Endodermal cell (in vitro differentiated cells): Measurements from ENCODE around the gene GPR39. TPM values are rescaled to one million over a fixed set of nuclear protein-coding genes. Genes with fewer than 3 reads are reported as not detected.

ENCODE experiments used
- DNase-seq: peaks from one replicate; pipeline ENCODE4 v3.0.0-alpha.2; 2017
- H3K27ac ChIP-seq: 2 replicates; pipeline ENCODE4 v1.5.1; 2013; ENCODE audit warnings: mild to moderate bottlenecking, low read depth, low read length, moderate library complexity
- H3K27me3 ChIP-seq: 2 replicates; pipeline ENCODE4 v1.6.1; 2013; ENCODE audit warnings: mild to moderate bottlenecking, low read length, moderate library complexity; ENCODE audit not compliant: insufficient read depth, control insufficient read depth, poor library complexity, severe bottlenecking
- H3K36me3 ChIP-seq: 2 replicates; pipeline ENCODE4 v1.7.0; 2013; ENCODE audit warnings: mild to moderate bottlenecking, low read length, moderate library complexity; ENCODE audit not compliant: control insufficient read depth, insufficient read depth
- H3K4me1 ChIP-seq: one replicate; pipeline ENCODE4 v1.7.0; 2013; ENCODE audit warnings: low read length; ENCODE audit not compliant: control insufficient read depth, insufficient read depth
- H3K4me3 ChIP-seq: 2 replicates; pipeline ENCODE4 v1.5.1; 2013; ENCODE audit warnings: mild to moderate bottlenecking, low read length, moderate library complexity
- H3K9ac ChIP-seq: 2 replicates; pipeline ENCODE4 v1.6.1; 2013; ENCODE audit warnings: mild to moderate bottlenecking, low read length, moderate library complexity; ENCODE audit not compliant: poor library complexity, severe bottlenecking; ENCODE audit errors: extremely low read depth
- H3K9me3 ChIP-seq: 2 replicates; pipeline ENCODE4 v1.6.1; 2013; ENCODE audit warnings: mild to moderate bottlenecking, low read length, moderate library complexity; ENCODE audit not compliant: control insufficient read depth
- H3K27ac Mint-ChIP-seq: 2 replicates; pipeline ENCODE4 v1.8.0; 2020; ENCODE audit warnings: mixed read lengths
- H3K27me3 Mint-ChIP-seq: 2 replicates; pipeline ENCODE4 v1.8.0; 2021; ENCODE audit warnings: mild to moderate bottlenecking, mixed read lengths; ENCODE audit not compliant: insufficient read depth
- H3K36me3 Mint-ChIP-seq: 2 replicates; pipeline ENCODE4 v1.8.0; 2020; ENCODE audit warnings: low read depth, mixed read lengths
- H3K4me1 Mint-ChIP-seq: 2 replicates; pipeline ENCODE4 v1.8.0; 2020; ENCODE audit warnings: mixed read lengths
- H3K4me3 Mint-ChIP-seq: 2 replicates; pipeline ENCODE4 v1.8.0; 2020; ENCODE audit warnings: mild to moderate bottlenecking, moderate library complexity, mixed read lengths
- H3K9me3 Mint-ChIP-seq: 2 replicates; pipeline ENCODE4 v1.8.0; 2020; ENCODE audit warnings: mild to moderate bottlenecking, mixed read lengths
- WGBS, 2 experiments: methylation state at CpG; one replicate each; pipeline versions ENCODE4 v1.1.5 to v1.1.7; 2013; ENCODE audit warnings: missing lambda C conversion rate in 2 of 2, mixed read lengths in 1 of 2; ENCODE audit not compliant: insufficient coverage in 1 of 2, insufficient read length in 1 of 2; 5-methylcytosine and 5-hydroxymethylcytosine counted together
- total RNA-seq, 2 donors: library from RNA; stranded (reverse); fragmentation: NEBNext Ultra II Directional in 1 of 2; extraction: Animal tissue kit (Norgen Biotek cat#: 25700) in 1 of 2; gene quantifications; 2 replicates in 1 of 2; 3 replicates in 1 of 2; pipeline ENCODE4 v1.2.1, GENCODE V29; 2021
- TF ChIP-seq, protein P1 (sequence below): fragments of 200-600 bp; sonication (generic); conservative IDR thresholded peaks from 2 replicates; pipeline ENCODE4 v1.5.0; 2021; ENCODE audit warnings: antibody characterized with exemption, mild to moderate bottlenecking

Gene GPR39
- total RNA-seq, 2 donors from 2014 or later: 9.4 to 14.6 TPM

DNA sequence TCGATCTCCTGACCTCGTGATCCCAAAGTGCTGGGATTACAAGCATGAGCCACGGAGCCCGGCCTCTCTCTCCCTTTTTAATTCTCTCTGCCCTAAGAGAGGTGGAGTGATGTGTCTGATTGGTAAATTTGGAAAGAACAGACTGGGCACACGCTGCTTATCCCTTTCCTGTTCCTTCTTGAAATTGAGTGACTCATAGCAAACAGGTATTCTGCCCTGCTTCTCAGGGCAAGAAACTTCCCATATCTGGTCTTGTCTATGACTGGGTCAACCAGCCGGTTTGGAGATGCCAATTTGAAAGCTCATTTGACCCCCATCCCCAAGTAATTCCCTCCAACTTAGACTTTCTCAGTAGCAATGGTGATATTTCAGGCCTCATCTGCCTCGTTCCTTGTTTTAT lies 238.4 kb downstream of the GPR39 start:
- no peaks in the 10 kb centered on the region for H3K9me3 Mint-ChIP-seq
- H3K27ac Mint-ChIP-seq: no peak overlapping the region
- TF ChIP-seq, protein P1, sequence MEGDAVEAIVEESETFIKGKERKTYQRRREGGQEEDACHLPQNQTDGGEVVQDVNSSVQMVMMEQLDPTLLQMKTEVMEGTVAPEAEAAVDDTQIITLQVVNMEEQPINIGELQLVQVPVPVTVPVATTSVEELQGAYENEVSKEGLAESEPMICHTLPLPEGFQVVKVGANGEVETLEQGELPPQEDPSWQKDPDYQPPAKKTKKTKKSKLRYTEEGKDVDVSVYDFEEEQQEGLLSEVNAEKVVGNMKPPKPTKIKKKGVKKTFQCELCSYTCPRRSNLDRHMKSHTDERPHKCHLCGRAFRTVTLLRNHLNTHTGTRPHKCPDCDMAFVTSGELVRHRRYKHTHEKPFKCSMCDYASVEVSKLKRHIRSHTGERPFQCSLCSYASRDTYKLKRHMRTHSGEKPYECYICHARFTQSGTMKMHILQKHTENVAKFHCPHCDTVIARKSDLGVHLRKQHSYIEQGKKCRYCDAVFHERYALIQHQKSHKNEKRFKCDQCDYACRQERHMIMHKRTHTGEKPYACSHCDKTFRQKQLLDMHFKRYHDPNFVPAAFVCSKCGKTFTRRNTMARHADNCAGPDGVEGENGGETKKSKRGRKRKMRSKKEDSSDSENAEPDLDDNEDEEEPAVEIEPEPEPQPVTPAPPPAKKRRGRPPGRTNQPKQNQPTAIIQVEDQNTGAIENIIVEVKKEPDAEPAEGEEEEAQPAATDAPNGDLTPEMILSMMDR: no peak
- DNase-seq: no peak
- H3K27ac ChIP-seq: no peak overlapping the region
- H3K4me1 Mint-ChIP-seq: peaks cover 18% of the 10 kb centered on the region
- WGBS, 2 experiments: 86 to 95% methylated on average over 4 to 7 of the region's 7 CpGs
- H3K36me3 ChIP-seq: peaks cover 8% of the 10 kb centered on the region
- H3K27me3 ChIP-seq: peaks cover 32% of the 10 kb centered on the region
- no peaks in the 10 kb centered on the region for H3K4me1 ChIP-seq
- H3K36me3 Mint-ChIP-seq: no peaks in the 10 kb centered on the region
- H3K27me3 Mint-ChIP-seq: peaks cover 40% of the 10 kb centered on the region
- no peak overlapping the region for H3K9ac ChIP-seq
- H3K9me3 ChIP-seq: no peaks in the 10 kb centered on the region
- no peak overlapping the region for H3K4me3 Mint-ChIP-seq
- H3K4me3 ChIP-seq: no peak overlapping the region

DNA sequence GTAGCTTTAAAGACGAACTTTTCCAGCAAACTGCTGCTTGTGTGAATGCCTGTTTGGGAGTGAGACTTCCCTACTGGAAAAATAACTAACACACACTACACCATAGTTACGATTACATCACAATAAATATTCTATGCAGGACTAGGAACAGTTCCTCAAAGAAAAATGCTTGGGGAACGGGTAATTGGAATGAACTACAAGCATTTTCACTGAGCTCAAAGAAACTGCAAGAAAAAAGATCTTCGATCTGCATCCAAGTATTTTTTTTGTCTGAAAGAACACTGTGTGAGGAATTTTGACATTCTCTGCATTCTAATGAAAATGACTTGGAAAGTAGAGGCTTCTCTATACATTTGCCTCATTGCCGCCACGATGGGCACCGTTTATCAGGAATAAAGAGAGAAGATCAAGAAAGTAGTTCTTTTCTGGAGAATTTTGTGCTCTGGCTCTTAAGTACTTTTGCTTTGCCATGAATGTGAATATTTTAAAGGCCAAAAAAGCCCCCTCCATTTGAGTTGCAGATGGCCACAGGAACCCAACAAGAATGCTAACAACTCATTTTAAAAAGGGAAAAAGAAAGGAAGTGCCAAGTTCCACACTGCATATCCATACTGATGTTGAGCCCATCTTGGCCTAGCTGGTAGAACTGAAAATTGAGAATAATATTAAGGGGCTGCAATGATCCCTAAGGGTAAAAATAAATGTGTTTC lies 239.8 kb downstream of the GPR39 start:
- H3K9me3 ChIP-seq: no peaks in the 10 kb centered on the region
- Mint-ChIP-seq H3K27ac (no peak overlapping the region), H3K4me3 (no peak overlapping the region), H3K4me1 (peaks cover 13% of the 10 kb centered on the region), H3K27me3 (peaks cover 40% of the 10 kb centered on the region), H3K36me3 (no peaks in the 10 kb centered on the region), H3K9me3 (no peaks in the 10 kb centered on the region)
- 69 to 83% methylated on average over 5 to 7 of the region's 7 CpGs for WGBS, 2 experiments
- no peak for DNase-seq
- no peak overlapping the region for H3K4me3 ChIP-seq
- TF ChIP-seq, protein P1: no peak
- peaks cover 25% of the 10 kb centered on the region for H3K27me3 ChIP-seq
- H3K27ac ChIP-seq: no peak overlapping the region
- H3K4me1 ChIP-seq: no peaks in the 10 kb centered on the region
- H3K9ac ChIP-seq: no peak overlapping the region
- peaks cover 8% of the 10 kb centered on the region for H3K36me3 ChIP-seq

DNA sequence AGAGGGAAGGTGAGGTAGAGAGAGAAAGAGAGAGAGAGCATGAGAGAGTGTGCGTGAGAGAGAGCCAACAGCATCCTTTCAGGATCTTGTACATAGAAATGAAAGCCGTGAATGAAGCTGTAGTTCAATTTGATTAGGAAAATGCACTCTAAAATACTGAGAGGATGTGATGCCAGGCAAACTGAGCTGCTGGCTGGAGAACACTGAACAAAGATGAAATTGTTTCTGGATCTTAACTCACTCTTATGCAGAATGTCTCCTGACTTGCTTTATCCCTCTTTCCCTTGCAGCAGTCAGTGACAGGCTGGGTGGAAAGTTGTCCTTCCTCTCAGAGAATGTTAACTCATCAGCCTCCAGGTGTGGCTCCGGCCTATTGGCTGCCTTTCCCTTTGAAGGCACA lies 242.7 kb downstream of the GPR39 start:
- no peak overlapping the region for H3K27ac ChIP-seq
- no peak overlapping the region for H3K4me3 ChIP-seq
- Mint-ChIP-seq H3K9me3 (no peaks in the 10 kb centered on the region), H3K4me1 (no peaks in the 10 kb centered on the region), H3K27me3 (peaks cover 20% of the 10 kb centered on the region), H3K4me3 (no peak overlapping the region), H3K36me3 (no peaks in the 10 kb centered on the region), H3K27ac (no peak overlapping the region)
- TF ChIP-seq, protein P1: no peak
- WGBS, 2 experiments: 91 to 93% methylated on average over 3 of the region's 3 CpGs
- peaks cover 1% of the 10 kb centered on the region for H3K27me3 ChIP-seq
- no peak for DNase-seq
- H3K9me3 ChIP-seq: no peaks in the 10 kb centered on the region
- no peaks in the 10 kb centered on the region for H3K4me1 ChIP-seq
- no peak overlapping the region for H3K9ac ChIP-seq
- peaks cover 19% of the 10 kb centered on the region for H3K36me3 ChIP-seq
